ENCODE measurements around the gene NMT2. TPM values are rescaled to one million over a fixed set of nuclear protein-coding genes. Genes with fewer than 3 reads are reported as not detected.

The NMT2 gene
- polyA plus RNA-seq, 4 donors: 9.2 to 19.2 (median 11.9) TPM

DNA sequence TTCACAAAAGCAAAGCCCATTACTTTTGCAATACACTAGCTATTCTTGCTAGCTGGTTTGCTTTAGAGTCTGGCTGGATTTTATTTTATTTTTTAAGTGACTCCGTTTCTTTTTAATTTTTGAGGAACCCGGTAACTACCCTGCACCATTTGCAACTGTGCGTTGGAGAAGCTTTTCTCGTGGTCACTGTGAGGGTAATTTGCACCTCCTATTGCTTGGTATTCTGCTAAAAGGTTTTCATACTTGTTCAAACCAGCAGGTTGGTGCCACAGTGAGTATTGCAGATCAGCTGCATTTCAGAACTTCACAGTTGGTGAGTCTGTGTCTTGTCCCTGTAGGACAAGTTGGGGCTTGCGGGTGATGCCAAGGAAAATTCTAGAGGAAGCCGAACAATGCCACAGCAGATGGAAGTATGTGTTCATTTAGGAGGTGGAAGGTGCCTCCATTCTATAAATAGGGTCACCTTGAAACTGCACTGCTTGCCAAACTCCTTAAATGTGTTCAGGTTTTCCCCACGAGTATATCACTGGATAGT lies 3.9 kb upstream of the NMT2 start:
- Histone ChIP-seq H3K4me3 (ENCODE audit: low read depth in 1 of 3, low read length in 3 of 3) (no peak overlapping the region), H3K4me1 (ENCODE audit: control insufficient read depth in 3 of 3, insufficient read depth in 2 of 3, low read depth in 1 of 3, low read length in 2 of 3) (peaks cover 0 to 9% (median 5%) of the 10 kb centered on the region in 3 donors), H3K27me3 (ENCODE audit: control insufficient read depth in 3 of 3, insufficient read depth in 3 of 3, low read length in 3 of 3) (no peaks in the 10 kb centered on the region), H3K9me3 (ENCODE audit: control insufficient read depth in 2 of 2, insufficient read depth in 1 of 2, low read depth in 1 of 2, low read length in 1 of 2) (no peaks in the 10 kb centered on the region), H3K36me3 (ENCODE audit: control insufficient read depth in 3 of 3, insufficient read depth in 2 of 3, low read depth in 1 of 3, low read length in 3 of 3) (no peaks in the 10 kb centered on the region), H3K27ac (ENCODE audit: low read depth in 1 of 3, low read length in 2 of 3) (no peak overlapping the region)
- 85 to 89% (median 88%) methylated on average over 7 of the region's 7 CpGs for WGBS, 3 donors
- DNase-seq (no peak), FAIRE-seq (no peak)

DNA sequence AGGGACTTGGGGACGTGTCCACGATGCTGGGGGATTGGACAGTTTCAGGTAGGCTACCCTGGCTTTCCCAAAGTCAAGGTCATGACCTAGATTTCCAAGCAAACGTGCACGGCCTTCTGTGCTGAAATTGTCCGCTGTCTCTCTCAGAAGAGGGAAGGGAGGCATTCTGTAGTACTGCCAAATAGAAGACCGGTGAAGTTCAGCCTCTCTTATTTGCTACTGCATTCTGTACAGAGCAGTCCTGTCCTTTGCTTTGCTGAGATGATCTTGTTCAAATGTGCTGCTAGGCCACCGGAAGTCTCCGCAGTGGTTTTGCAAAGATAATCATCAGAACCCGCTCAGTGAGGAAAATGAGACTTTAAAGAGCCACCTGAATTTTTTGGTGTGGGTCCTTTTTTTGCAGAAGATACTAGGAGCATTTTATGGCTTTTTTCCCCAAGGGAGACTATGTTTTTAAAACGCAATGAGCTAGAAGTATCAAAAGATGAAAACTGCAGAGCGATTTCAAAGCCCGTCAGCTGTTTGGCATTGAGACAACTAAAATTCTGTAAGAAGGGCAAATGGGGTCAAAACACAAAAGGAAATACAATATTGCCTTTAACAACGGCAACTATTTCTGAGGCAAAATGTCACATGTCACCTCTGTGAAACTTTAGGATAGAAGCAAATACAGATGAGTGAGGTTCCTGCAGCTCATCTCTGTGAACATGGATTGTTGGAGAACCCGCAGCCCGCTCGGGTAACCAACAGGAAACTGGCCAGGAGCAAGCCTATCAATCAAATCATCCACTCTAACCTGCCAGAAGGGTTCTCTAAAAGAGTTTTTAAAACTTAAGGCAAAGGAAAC lies 1.3 kb upstream of the NMT2 start:
- FAIRE-seq (no peak), DNase-seq (peak in 1 of 2 donors; percentile 50)
- Histone ChIP-seq H3K27ac (ENCODE audit: low read depth in 1 of 3, low read length in 2 of 3) (peak overlapping the region in 2 of 3 donors; percentile 32 to 76), H3K4me1 (ENCODE audit: control insufficient read depth in 3 of 3, insufficient read depth in 2 of 3, low read depth in 1 of 3, low read length in 2 of 3) (peaks cover 0 to 9% (median 5%) of the 10 kb centered on the region in 3 donors), H3K36me3 (ENCODE audit: control insufficient read depth in 3 of 3, insufficient read depth in 2 of 3, low read depth in 1 of 3, low read length in 3 of 3) (no peaks in the 10 kb centered on the region), H3K27me3 (ENCODE audit: control insufficient read depth in 3 of 3, insufficient read depth in 3 of 3, low read length in 3 of 3) (no peaks in the 10 kb centered on the region), H3K4me3 (ENCODE audit: low read depth in 1 of 3, low read length in 3 of 3) (no peak overlapping the region), H3K9me3 (ENCODE audit: control insufficient read depth in 2 of 2, insufficient read depth in 1 of 2, low read depth in 1 of 2, low read length in 1 of 2) (no peaks in the 10 kb centered on the region)
- WGBS, 3 donors: 40 to 79% (median 54%) methylated on average over 16 of the region's 16 CpGs

DNA sequence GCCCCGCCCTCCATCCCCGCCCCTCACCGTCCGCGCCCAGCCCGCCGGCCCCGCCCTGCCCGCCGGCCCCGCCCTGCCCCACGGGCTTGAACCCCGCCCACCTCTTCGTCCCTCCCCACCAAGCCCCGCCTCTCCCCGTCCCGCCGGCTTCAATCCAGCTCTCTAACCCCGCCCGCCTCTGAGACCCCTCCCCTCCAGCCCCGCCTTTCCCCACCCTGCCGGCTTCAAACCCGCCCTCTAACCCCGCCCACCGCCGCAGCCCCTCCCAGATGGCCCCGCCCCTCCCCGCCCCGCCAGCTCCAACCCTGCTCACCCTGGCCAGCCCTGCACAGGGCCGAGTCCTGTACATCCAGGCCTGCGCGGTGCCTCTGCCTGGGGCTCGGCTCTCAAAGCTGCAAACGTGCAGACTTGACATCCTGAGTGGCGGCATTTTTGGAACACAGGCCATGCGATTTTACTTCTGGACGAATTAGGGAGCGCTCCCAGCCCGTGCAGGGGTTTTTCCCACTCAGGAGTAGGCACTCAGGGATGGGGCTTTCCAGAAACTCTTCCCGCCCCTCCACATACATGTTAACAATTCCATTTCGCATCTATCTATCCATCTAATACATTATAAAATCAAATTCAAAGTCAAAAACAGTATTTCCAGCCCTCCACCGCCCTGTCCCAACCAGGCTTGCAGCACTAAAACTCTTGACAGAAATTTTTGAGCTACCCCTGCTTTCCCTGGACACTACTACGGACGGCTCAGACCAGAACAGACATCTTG lies 477 bp upstream of the NMT2 start:
- Histone ChIP-seq H3K36me3 (ENCODE audit: control insufficient read depth in 3 of 3, insufficient read depth in 2 of 3, low read depth in 1 of 3, low read length in 3 of 3) (no peaks in the 10 kb centered on the region), H3K27ac (ENCODE audit: low read depth in 1 of 3, low read length in 2 of 3) (peak overlapping the region in 1 of 3 donors; percentile 76), H3K9me3 (ENCODE audit: control insufficient read depth in 2 of 2, insufficient read depth in 1 of 2, low read depth in 1 of 2, low read length in 1 of 2) (no peaks in the 10 kb centered on the region), H3K4me3 (ENCODE audit: low read depth in 1 of 3, low read length in 3 of 3) (no peak overlapping the region), H3K4me1 (ENCODE audit: control insufficient read depth in 3 of 3, insufficient read depth in 2 of 3, low read depth in 1 of 3, low read length in 2 of 3) (peaks cover 0 to 9% (median 5%) of the 10 kb centered on the region in 3 donors), H3K27me3 (ENCODE audit: control insufficient read depth in 3 of 3, insufficient read depth in 3 of 3, low read length in 3 of 3) (no peaks in the 10 kb centered on the region)
- DNase-seq (peak; percentile 95), FAIRE-seq (no peak)
- 9 to 26% (median 21%) methylated on average over 17 to 35 of the region's 44 CpGs for WGBS, 3 donors

DNA sequence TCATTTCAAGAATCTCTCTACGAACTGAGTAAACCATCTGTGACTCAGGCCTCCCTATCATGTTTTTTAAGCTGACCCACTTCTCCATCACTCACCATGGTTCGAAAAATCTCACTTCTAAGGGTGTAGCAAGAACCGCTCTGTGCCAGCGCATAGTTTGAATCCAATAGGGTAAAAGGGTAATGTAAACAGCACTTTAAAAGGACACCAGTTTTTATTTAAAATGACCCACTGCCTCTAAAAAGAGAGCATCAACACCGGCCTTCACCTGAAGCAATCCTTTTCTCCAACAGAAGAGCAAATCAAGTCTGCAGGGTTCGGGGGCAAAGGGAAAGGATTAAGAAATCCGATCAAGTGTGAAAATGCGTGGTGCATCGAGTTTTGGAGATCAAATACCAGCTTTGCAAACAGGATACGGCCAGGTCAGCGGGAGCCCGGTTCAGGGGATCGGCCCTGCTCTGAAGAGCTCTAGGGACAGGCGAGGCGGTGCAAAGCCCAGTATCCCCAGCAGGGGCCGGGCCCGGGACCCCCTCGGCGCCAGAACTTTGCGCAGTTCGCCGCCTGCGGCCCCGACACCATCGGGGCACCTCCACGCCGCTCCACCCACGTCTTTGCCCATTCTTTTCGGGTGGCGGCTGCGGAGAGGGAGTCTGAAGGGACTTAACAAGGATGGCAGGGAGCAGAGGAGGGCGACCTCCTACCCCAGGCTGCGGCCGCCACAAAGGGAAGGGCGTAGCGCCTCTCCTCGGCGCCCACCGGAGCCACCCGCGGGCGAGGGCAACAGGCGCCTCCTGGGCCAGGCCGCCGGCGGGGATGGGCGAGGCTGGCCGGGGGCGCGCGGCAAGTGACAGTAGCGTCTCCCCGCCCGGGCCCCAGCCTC lies 842 bp downstream of the NMT2 start:
- no peak for FAIRE-seq

DNA sequence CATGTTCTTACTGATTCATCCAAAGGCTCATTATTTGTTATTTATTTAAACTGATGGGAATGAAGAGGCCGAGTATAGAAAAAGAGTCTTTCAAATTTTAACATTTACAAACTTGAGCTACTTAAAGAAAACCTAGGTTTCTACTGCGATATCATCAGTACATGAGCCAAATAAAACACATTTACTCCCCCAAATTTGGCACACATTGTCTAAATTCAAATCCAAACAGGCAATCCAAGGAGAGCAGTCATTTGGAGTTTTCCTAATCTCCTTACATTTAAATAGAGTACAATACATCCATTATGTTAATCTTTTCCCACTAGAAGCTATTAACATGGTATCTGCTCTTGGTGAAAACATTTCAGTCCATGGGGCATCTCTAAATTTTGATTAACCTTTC lies 2.2 kb downstream of the NMT2 start:
- FAIRE-seq (no peak), DNase-seq (no peak)
- H3K36me3 ChIP-seq (ENCODE audit: control insufficient read depth in 3 of 3, insufficient read depth in 2 of 3, low read depth in 1 of 3, low read length in 3 of 3): no peaks in the 10 kb centered on the region
- WGBS, 3 donors: 77 to 90% (median 87%) methylated on average over 2 of the region's 2 CpGs
- no peaks in the 10 kb centered on the region for H3K9me3 ChIP-seq (ENCODE audit: control insufficient read depth in 2 of 2, insufficient read depth in 1 of 2, low read depth in 1 of 2, low read length in 1 of 2)
- H3K4me3 ChIP-seq (ENCODE audit: low read depth in 1 of 3, low read length in 3 of 3): no peak overlapping the region
- no peaks in the 10 kb centered on the region for H3K27me3 ChIP-seq (ENCODE audit: control insufficient read depth in 3 of 3, insufficient read depth in 3 of 3, low read length in 3 of 3)
- H3K27ac ChIP-seq (ENCODE audit: low read depth in 1 of 3, low read length in 2 of 3): no peak overlapping the region
- peaks cover 0 to 9% (median 5%) of the 10 kb centered on the region in 3 donors for H3K4me1 ChIP-seq (ENCODE audit: control insufficient read depth in 3 of 3, insufficient read depth in 2 of 3, low read depth in 1 of 3, low read length in 2 of 3)

More for the DNA sequence above, 842 bp downstream of the NMT2 start:
- peaks cover 0 to 9% (median 5%) of the 10 kb centered on the region in 3 donors for H3K4me1 ChIP-seq (ENCODE audit: control insufficient read depth in 3 of 3, insufficient read depth in 2 of 3, low read depth in 1 of 3, low read length in 2 of 3)
- H3K4me3 ChIP-seq (ENCODE audit: low read depth in 1 of 3, low read length in 3 of 3): peak overlapping the region; percentile 62 to 99 (median 89)
- H3K27me3 ChIP-seq (ENCODE audit: control insufficient read depth in 3 of 3, insufficient read depth in 3 of 3, low read length in 3 of 3): no peaks in the 10 kb centered on the region
- peak; percentile 43 to 71 for DNase-seq
- H3K27ac ChIP-seq (ENCODE audit: low read depth in 1 of 3, low read length in 2 of 3): peak overlapping the region; percentile 82 to 93 (median 82)
- 1 to 2% (median 1%) methylated on average over 40 to 54 of the region's 54 CpGs for WGBS, 3 donors
- no peaks in the 10 kb centered on the region for H3K9me3 ChIP-seq (ENCODE audit: control insufficient read depth in 2 of 2, insufficient read depth in 1 of 2, low read depth in 1 of 2, low read length in 1 of 2)
- no peaks in the 10 kb centered on the region for H3K36me3 ChIP-seq (ENCODE audit: control insufficient read depth in 3 of 3, insufficient read depth in 2 of 3, low read depth in 1 of 3, low read length in 3 of 3)

DNA sequence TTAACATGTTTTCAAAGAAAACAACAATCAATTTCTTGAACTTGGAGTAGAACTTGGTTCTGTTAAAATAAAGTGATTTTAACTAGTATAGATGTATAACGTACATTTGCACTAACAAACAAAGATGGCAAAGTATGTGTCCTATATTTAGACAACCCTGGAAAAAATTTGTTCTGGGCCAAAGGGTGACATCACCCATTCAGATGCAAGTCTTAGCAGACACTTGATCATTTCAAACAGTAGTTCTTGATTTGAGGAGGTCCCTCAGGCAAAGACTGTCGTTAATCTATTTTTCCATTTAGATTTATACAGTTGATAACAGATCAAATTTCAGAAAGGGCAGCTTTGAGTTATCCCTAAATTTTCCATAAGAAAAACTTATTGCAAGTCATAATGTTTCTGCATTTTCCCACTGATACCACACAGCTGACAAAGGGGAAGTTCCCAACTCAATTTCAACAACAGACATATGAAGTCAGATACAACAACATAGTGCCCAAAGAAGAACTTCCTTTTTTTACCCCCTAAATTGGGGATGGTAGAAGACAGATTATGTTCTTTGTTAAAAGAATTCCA lies 5.2 kb downstream of the NMT2 start:
- 71 to 98% (median 82%) methylated on average over 2 of the region's 2 CpGs for WGBS, 3 donors
- FAIRE-seq: no peak
- peaks cover 0 to 6% (median 0%) of the 10 kb centered on the region in 3 donors for H3K4me1 ChIP-seq (ENCODE audit: control insufficient read depth in 3 of 3, insufficient read depth in 2 of 3, low read depth in 1 of 3, low read length in 2 of 3)

DNA sequence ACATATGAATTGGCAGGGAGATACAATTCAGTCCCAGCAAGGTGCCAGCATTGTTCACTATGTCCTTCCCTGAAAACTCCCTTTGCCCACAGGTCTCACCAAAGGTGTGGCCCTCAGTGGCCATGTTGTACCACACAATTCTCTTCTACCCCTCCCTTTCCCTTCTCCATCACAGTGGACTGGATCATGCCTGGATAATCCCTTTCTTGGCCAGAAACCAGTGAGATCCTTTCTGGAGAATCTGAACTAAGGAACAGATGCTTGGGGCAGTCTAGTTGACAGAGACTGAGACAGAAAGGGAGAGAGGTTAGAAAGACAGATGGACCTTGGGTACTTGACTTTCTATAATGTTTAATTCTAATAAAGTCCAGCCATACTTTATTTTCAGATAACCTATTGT lies 9.5 kb downstream of the NMT2 start:
- H3K9me3 ChIP-seq (ENCODE audit: control insufficient read depth in 2 of 2, insufficient read depth in 1 of 2, low read depth in 1 of 2, low read length in 1 of 2): no peaks in the 10 kb centered on the region
- no peaks in the 10 kb centered on the region for H3K27me3 ChIP-seq (ENCODE audit: control insufficient read depth in 3 of 3, insufficient read depth in 3 of 3, low read length in 3 of 3)
- no peak for DNase-seq
- H3K27ac ChIP-seq (ENCODE audit: low read depth in 1 of 3, low read length in 2 of 3): no peak overlapping the region
- no peak overlapping the region for H3K4me3 ChIP-seq (ENCODE audit: low read depth in 1 of 3, low read length in 3 of 3)
- peaks cover 0 to 7% (median 2%) of the 10 kb centered on the region in 3 donors for H3K4me1 ChIP-seq (ENCODE audit: control insufficient read depth in 3 of 3, insufficient read depth in 2 of 3, low read depth in 1 of 3, low read length in 2 of 3)
- H3K36me3 ChIP-seq (ENCODE audit: control insufficient read depth in 3 of 3, insufficient read depth in 2 of 3, low read depth in 1 of 3, low read length in 3 of 3): peaks cover 0 to 5% (median 2%) of the 10 kb centered on the region in 3 donors
- FAIRE-seq: no peak

More for the DNA sequence above, 5.2 kb downstream of the NMT2 start:
- H3K4me3 ChIP-seq (ENCODE audit: low read depth in 1 of 3, low read length in 3 of 3): no peak overlapping the region
- no peaks in the 10 kb centered on the region for H3K36me3 ChIP-seq (ENCODE audit: control insufficient read depth in 3 of 3, insufficient read depth in 2 of 3, low read depth in 1 of 3, low read length in 3 of 3)
- H3K9me3 ChIP-seq (ENCODE audit: control insufficient read depth in 2 of 2, insufficient read depth in 1 of 2, low read depth in 1 of 2, low read length in 1 of 2): no peaks in the 10 kb centered on the region
- no peak overlapping the region for H3K27ac ChIP-seq (ENCODE audit: low read depth in 1 of 3, low read length in 2 of 3)
- H3K27me3 ChIP-seq (ENCODE audit: control insufficient read depth in 3 of 3, insufficient read depth in 3 of 3, low read length in 3 of 3): no peaks in the 10 kb centered on the region
- DNase-seq: no peak

Measured in small intestine (tissue), 7 donors.